Heart right ventricle (tissue), 16 donors: ENCODE data around the gene SH3PXD2B. TPM values are rescaled to one million over a fixed set of nuclear protein-coding genes. Genes with fewer than 3 reads are reported as not detected.
A peak's percentile ranks its signal among the peaks of the same experiment; 100 is the strongest.

Experiments
- ATAC-seq, 8 donors: fragments of 200-7000 bp; cut with Tn5 transposase; one replicate each; pipeline ENCODE4 v1.9.1; 2020; ENCODE audit warnings: mild to moderate bottlenecking in 8 of 8, moderate library complexity in 8 of 8, moderate number of reproducible peaks in 1 of 8
- DNase-seq, 2 donors: peaks; one replicate each; pipeline ENCODE4 v3.0.0-alpha.2; 2020
- H3K27ac ChIP-seq, 10 donors: fragments of 200-600 bp; sonication (generic) in 2 of 10; one replicate each; pipeline versions ENCODE4 v1.5.0 to v1.8.0; 2020 to 2022; ENCODE audit warnings: mild to moderate bottlenecking in 3 of 10
- H3K27me3 ChIP-seq, 7 donors: fragments of 200-600 bp; one replicate each; pipeline ENCODE4 v1.8.0; 2021 to 2022; ENCODE audit warnings: mild to moderate bottlenecking in 2 of 7
- H3K36me3 ChIP-seq, 9 donors: fragments of 200-600 bp; sonication (generic) in 1 of 9; one replicate each; pipeline versions ENCODE4 v1.5.0 to v1.8.0; 2020 to 2022; ENCODE audit warnings: mild to moderate bottlenecking in 2 of 9
- H3K4me1 ChIP-seq, 9 donors: fragments of 200-600 bp; sonication (generic) in 1 of 9; one replicate each; pipeline versions ENCODE4 v1.5.0 to v1.8.0; 2020 to 2022; ENCODE audit warnings: mild to moderate bottlenecking in 4 of 9
- H3K4me3 ChIP-seq, 10 donors: fragments of 200-600 bp; sonication (generic) in 2 of 10; one replicate each; pipeline versions ENCODE4 v1.5.0 to v1.8.0; 2020 to 2022; ENCODE audit warnings: mild to moderate bottlenecking in 7 of 10, moderate library complexity in 2 of 10
- H3K9me3 ChIP-seq, 11 donors: fragments of 200-600 bp in 10 of 11; sonication (generic) in 2 of 11; one replicate each; pipeline versions ENCODE4 v1.5.0 to v1.8.0; 2013 to 2022; ENCODE audit warnings: mild to moderate bottlenecking in 2 of 11, control low read depth in 1 of 11, moderate library complexity in 1 of 11
- WGBS, 2 donors: extraction: QIAGEN DNeasy Blood & Tissue Kit; methylation state at CpG; one replicate each; pipeline ENCODE4 v1.1.7; 2013; ENCODE audit warnings: inconsistent platforms in 1 of 2; 5-methylcytosine and 5-hydroxymethylcytosine counted together
- intact Hi-C, 10 donors: fragments of 100-400 bp; cut with DNase I; formaldehyde crosslinking; loops; one replicate each; pipeline versions ENCODE4 v1.11.1 to v1.14.2; 2022
- polyA plus RNA-seq, 2 donors: library from polyadenylated mRNA; stranded (reverse); fragments of 200-250 nt; gene quantifications; one replicate each; pipeline ENCODE4 v1.2.3, GENCODE V29; 2013
- total RNA-seq, 10 donors: library from RNA; stranded (reverse); fragmentation: NEBNext Ultra II Directional in 3 of 10; extraction: Animal tissue kit (Norgen Biotek cat#: 25700) in 3 of 10; gene quantifications; one replicate each; pipeline versions ENCODE4 v1.2.1 to v1.2.4, GENCODE V29; 2021 to 2023
- TF ChIP-seq, protein P1 (sequence below), 9 donors: fragments of 200-600 bp; sonication (generic) in 2 of 9; IDR thresholded peaks; one replicate each; pipeline versions ENCODE4 v1.5.0 to v1.8.0; 2021 to 2022; ENCODE audit warnings: antibody characterized with exemption in 9 of 9, mild to moderate bottlenecking in 5 of 9, moderate library complexity in 1 of 9
- donor health status: Arrhythmogenic right ventricular cardiomyopathy.
- donor health status: ischemic (EF 13 %, LVEDD 7.1; RV severe dilation, severe dysfunction).
- donor health status: healthy with polysubstance abuse.
- donor health status: DM: no; HTN: yes; CAD: no.
- donor health status: DM: no; HTN: no; CAD: no.
- donor health status: ischemic (EF 25% LVEDD 6.9; RV normal size, moderate dysfunction).
- donor health status: ischemic (EF 25% LVEDD 5.7; RV mildly dilated, moderate dysfunction).
- donor health status: healthy.
- donor health status: DM: yes; HTN: yes; CAD: no.
- donor health status: Ischemic cardiomyopathy.
- donor health status: ischemic (EF 35%, LVEDD 5.7; RV mildly dilated, moderate dysfunction).
- donor health status: nonischemic (EF 11% LVEDD 7.7; RV severe dilation, severe dysfunction).
- donor health status: DM: yes; HTN: yes; CAD: no.
- donor health status: PGD.
- donor health status: ischemic (EF 29% LVEDD 5.4; RV normal size, mild dysfunction).
- donor health status: nonischemic (EF 23%, LVEDD 6.1; RV moderate dilation, normal function).

SH3PXD2B gene
- total and polyA plus RNA-seq, 12 donors, result 1.8 to 12.5 (median 5.5) TPM

DNA sequence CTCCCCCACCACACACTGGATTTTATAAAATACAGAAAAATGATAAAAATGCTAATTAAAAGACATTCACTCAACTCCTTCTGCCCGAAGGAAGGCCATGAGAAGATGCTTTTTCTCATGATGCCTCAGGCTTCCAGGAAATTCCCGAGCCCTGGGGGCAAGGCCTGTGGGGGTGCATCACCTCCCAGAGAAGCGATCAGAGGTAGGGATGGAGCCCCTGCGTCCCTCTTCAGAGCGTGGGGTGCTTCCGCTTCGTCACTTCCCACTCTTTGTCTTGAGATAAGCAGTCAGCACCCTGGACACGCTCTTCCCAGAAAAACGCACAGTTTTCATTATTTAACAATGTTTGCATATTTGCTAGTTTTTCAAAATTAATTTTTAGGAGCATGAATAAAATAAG, 33.3 kb upstream of the SH3PXD2B start:
- no peaks in the 10 kb centered on the region for H3K9me3 ChIP-seq
- DNase-seq (no peak), ATAC-seq (no peak)
- intact Hi-C loops, result loop anchor here in 4 of 10 donors (5.0 to 10.0 kb wide), 4 partner anchors 95 to 157 kb away; partner anchors contain the start of gene NEURL1B (in 1 of the 4)
- H3K4me1 ChIP-seq, result peaks cover 0 to 31% (median 9%) of the 10 kb centered on the region in 9 donors
- TF ChIP-seq, protein P1, sequence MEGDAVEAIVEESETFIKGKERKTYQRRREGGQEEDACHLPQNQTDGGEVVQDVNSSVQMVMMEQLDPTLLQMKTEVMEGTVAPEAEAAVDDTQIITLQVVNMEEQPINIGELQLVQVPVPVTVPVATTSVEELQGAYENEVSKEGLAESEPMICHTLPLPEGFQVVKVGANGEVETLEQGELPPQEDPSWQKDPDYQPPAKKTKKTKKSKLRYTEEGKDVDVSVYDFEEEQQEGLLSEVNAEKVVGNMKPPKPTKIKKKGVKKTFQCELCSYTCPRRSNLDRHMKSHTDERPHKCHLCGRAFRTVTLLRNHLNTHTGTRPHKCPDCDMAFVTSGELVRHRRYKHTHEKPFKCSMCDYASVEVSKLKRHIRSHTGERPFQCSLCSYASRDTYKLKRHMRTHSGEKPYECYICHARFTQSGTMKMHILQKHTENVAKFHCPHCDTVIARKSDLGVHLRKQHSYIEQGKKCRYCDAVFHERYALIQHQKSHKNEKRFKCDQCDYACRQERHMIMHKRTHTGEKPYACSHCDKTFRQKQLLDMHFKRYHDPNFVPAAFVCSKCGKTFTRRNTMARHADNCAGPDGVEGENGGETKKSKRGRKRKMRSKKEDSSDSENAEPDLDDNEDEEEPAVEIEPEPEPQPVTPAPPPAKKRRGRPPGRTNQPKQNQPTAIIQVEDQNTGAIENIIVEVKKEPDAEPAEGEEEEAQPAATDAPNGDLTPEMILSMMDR (IDR thresholded peaks at IDR 0.05), result no peak
- H3K27me3 ChIP-seq, result no peaks in the 10 kb centered on the region
- peak overlapping the region in 6 of 10 donors; percentile 3 to 62 (median 36) for H3K27ac ChIP-seq
- H3K4me3 ChIP-seq, result no peak overlapping the region
- 78 to 83% methylated on average over 9 of the region's 9 CpGs for WGBS, 2 donors
- H3K36me3 ChIP-seq, result no peaks in the 10 kb centered on the region

DNA sequence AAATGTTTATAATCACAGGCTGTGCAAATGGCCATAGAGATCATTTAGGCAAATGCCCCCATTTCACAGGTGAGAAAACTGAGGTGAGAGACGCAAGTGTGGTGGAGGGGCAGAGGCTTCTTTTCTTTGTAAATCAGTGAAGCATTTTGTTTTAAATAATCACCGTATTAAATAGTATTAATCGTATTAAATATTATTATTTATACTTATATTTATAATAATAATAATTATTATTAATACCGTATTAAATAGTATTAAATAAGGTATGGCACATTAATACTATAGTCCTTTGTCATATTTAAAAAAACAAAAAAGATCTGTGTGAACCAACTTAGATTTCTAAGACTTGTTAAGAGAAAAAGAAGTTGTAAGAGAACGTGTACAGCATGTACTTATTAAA, 32.6 kb upstream of the SH3PXD2B start:
- Histone ChIP-seq H3K4me1 (peaks cover 0 to 39% (median 9%) of the 10 kb centered on the region in 9 donors), H3K4me3 (no peak overlapping the region), H3K9me3 (no peaks in the 10 kb centered on the region), H3K27ac (peak overlapping the region in 8 of 10 donors; percentile 14 to 66 (median 51)), H3K36me3 (no peaks in the 10 kb centered on the region), H3K27me3 (no peaks in the 10 kb centered on the region)
- WGBS, 2 donors, result 92 to 95% methylated on average over 5 of the region's 5 CpGs
- DNase-seq, result no peak
- TF ChIP-seq, protein P1 (IDR thresholded peaks at IDR 0.05), result no peak
- ATAC-seq, result no peak
- intact Hi-C loops, result loop anchor here in 4 of 10 donors (5.0 to 10.0 kb wide), 4 partner anchors 95 to 158 kb away; partner anchors contain the start of gene NEURL1B (in 1 of the 4)

DNA sequence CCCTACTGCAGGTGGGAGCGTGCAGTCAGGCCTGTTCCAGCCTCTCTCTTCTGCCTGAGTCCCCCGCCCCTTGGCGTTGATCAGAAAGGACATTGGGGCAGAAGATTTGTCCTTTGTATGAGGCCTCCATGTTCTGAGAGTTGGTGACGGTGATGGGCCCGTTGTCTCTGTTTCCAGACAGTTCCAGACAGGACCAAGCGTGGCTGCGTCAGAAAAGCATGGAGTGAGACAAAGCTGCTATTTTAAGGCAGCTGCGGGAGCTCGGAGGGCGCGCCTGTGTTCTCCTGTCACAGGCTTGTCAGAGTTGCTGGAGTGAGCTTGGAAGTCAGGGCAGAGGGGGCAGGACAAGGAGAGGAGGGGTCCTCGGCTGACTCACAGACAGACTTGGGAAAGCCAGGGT, 32.1 kb upstream of the SH3PXD2B start:
- H3K27me3 ChIP-seq, result no peaks in the 10 kb centered on the region
- intact Hi-C loops, result loop anchor here in 4 of 10 donors (5.0 to 10.0 kb wide), 4 partner anchors 96 to 158 kb away; partner anchors contain the start of gene NEURL1B (in 1 of the 4)
- ATAC-seq (peak; percentile 39 to 90 (median 66)), DNase-seq (peak; percentile 27 to 40)
- no peaks in the 10 kb centered on the region for H3K9me3 ChIP-seq
- no peaks in the 10 kb centered on the region for H3K36me3 ChIP-seq
- peaks cover 0 to 43% (median 9%) of the 10 kb centered on the region in 9 donors for H3K4me1 ChIP-seq
- H3K27ac ChIP-seq, result peak overlapping the region in 8 of 10 donors; percentile 14 to 66 (median 51)
- WGBS, 2 donors, result 65 to 75% methylated on average over 12 of the region's 12 CpGs
- TF ChIP-seq, protein P1 (IDR thresholded peaks at IDR 0.05), result no peak
- H3K4me3 ChIP-seq, result no peak overlapping the region

DNA sequence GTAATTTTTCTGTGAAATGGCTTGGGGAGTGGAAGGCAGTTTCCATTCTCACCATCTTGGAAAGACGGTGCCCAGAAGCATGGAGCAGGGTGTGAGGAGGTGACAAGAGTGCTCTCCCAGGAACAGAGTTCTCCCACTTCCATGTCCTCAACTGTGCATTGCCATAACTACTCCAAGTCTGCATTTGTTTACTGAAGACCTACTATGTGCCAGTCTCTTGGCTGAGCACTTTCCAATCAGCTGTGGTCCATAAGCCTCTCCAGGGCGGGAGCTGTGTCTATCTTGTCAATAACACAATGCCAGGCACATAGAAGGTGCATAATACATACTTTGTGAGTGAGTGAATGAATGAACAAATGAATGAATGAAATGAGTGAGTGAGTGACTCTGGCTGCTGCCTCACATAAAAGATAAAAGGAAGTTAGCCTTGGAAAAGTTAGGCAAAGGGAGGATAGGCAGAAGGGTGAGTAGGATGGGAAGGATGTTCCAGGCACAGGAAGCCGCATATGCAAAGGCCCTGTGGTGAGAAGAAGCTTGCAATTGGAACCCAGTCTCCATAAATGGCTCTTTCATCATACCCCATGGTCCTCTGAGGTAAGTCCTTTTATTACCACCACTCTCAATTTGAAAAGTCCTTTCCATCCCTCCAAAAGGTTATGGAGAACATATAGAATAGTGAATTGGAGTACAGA, 31.3 kb upstream of the SH3PXD2B start:
- intact Hi-C loops, result loop anchor here in 4 of 10 donors (5.0 to 10.0 kb wide), 4 partner anchors 97 to 159 kb away; partner anchors contain the start of gene NEURL1B (in 1 of the 4)
- no peak for ATAC-seq
- WGBS, 2 donors, result 95 to 100% methylated on average over 3 of the region's 3 CpGs
- no peaks in the 10 kb centered on the region for H3K27me3 ChIP-seq
- H3K27ac ChIP-seq, result peak overlapping the region in 5 of 10 donors; percentile 35 to 66 (median 58)
- no peak for DNase-seq
- H3K9me3 ChIP-seq, result no peaks in the 10 kb centered on the region
- H3K4me1 ChIP-seq, result peaks cover 0 to 45% (median 10%) of the 10 kb centered on the region in 9 donors
- no peak overlapping the region for H3K4me3 ChIP-seq
- no peaks in the 10 kb centered on the region for H3K36me3 ChIP-seq
- TF ChIP-seq, protein P1 (IDR thresholded peaks at IDR 0.05), result no peak
